Measurements from ENCODE around the gene CH25H.
"Not testable (repeated sequence)": the region's sequence is repeated elsewhere in the genome, so short reads cannot be mapped to it uniquely, and the experiment has no call there.

The CH25H gene, protein sequence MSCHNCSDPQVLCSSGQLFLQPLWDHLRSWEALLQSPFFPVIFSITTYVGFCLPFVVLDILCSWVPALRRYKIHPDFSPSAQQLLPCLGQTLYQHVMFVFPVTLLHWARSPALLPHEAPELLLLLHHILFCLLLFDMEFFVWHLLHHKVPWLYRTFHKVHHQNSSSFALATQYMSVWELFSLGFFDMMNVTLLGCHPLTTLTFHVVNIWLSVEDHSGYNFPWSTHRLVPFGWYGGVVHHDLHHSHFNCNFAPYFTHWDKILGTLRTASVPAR

DNA sequence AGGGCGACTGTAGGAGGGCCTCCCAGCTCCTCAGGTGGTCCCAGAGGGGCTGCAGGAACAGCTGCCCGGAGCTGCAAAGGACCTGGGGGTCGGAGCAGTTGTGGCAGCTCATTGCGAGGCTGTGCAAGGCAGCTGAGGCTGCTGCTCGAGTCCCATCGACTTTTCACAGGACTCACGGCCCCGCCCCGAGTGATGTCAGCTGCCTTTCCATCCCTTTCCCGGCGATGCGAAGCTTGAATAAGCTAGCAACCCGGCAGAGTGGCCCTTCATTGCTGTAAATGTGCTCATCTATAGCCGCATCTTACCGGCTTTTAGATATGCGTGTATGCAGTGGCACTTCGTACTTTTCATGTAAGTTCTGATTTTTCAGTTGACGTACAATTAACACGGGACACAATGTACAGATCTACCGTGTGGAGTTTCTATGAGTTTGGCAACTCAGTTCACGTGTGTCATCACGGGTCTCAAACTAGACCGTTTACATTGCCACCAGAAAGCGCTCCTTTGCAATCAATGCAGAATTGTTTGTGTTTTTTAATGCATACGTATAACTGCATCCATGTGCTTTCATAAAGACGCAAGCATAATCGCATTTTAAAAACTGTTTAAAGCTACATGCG, at the start of gene CH25H:
TSS of gene CH25H (minus strand) at position 137 of the 620 bp plus-strand sequence. CDS start at position 112, 25 bp downstream.
- peak; percentile 37 to 44 for DNase-seq (ENCODE audit: low read depth in 2 of 2)

DNA sequence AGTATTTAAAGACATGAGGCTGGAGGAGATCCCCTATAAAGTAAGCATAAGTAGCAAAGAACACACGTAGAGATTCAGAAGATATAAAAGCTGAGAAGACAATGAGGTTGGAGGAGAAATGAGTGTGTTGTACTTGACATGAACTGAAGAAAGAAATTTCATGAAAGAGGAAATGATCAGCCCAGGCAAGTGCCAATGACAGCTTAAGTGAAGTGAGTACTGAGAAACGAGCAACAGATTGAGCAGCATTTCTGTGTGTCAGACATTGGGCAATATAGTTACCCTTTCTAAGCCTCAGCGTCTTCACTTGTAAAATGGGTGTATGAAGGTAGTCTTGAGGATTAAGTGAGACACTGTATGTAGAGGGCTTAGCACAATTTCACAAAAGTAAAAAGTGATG, 49.2 kb upstream of the CH25H start:
- no peak for DNase-seq (ENCODE audit: low read depth in 2 of 2)

DNA sequence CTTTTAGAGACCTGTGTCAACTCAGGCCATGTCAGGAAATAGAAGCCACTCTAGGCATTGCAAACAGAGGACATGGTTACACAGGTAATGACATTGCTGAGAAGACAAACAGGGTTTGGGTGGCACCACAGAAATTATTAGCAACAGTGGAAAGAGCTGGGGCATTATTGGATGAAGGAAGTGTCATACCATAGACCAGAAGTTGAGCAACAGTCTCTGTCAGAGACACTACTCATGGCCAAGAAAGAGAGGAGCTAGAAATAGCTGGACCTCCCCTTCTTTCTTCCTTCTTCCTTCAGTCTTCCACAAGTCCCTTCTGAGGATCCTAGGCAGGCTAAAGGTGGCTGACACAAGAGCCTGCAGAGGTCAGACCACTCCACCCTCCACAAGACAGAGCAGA, 48.7 kb upstream of the CH25H start:
- DNase-seq (ENCODE audit: low read depth in 2 of 2) = no peak

DNA sequence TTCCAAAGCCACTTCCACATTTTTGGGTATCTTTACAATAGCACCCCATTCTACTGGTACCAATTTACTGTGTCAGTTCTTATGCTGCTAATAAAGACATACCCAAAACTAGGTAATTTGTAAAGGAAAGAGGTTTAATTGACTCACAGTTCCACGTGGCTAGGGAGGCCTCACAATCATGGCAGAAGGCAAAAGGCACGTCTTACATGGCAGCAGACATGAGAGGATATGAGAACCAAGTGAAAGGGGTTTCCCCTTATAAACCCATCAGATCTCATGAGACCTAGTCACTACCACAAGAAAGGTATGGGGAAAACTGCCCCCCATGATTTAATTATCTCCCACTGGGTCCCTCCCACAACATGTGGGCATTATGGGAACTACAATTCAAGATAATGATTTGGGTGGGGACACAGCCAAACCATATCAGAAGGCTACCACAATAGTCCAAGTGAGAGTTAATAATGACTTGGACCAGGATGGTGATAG, 48.0 kb upstream of the CH25H start:
- not testable (repeated sequence) for DNase-seq (ENCODE audit: low read depth in 2 of 2)

DNA sequence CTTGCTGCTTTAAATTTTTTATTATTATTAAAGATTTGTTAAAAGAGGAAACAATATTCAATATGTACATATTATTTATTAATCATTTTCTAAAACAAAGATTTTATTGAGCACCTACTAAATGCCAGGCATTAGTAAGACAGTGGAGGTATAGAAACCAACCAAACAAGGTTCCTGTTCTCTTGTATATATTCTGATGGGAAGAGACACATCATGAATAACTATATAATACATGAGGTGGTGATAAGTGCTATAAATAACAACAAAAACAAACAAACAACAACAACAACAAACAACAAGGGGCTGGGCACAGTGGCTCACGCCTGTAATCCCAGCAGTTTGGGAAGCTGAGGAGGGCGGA, 45.1 kb upstream of the CH25H start:
- no peak for DNase-seq (ENCODE audit: low read depth in 2 of 2)

DNA sequence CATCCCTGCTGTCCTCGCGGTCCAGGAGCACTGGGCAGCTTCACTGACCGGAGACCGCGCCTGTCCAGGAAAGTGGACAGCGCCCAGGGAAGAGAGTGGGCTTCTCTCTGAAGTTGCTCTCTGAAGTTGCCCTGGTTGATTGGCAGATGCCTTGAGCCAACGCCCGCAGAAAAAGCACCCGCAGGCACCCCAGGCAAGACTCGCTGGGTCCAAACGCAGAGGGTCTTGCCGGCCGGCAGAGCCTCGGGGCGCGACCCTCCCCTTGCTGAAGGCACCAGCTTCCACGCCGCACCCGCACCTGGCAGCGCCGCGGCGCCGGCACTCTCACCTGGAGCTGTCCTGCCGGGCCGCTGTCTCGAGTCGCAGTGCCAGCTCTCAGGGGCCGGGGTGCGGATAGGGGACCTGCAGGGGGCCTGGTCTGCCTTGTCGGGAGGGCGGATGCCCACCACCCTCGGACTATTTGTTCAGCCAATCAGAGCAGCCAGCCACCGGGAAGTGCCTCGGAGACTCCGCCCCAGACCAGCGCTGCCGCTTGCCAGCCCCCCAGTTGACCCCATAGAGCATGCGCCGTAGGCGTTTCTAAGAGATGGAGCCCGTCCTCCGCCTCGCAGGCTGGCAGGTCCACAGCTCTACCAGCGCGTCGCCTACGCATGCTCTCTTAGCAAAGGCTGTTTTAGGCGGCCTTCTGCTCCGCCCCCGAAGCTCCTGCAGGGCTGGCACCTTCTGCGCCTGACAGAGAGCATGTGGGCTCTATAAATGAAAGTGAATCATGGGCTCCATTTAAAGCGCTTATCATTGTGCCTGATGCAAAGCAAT, 44.5 kb upstream of the CH25H start, which contains the start of gene LIPA:
TSS of gene LIPA (minus strand) at position 367 of the 816 bp plus-strand sequence. CDS start 4,127 bp downstream, outside the sequence.
- DNase-seq (ENCODE audit: low read depth in 2 of 2) = peak; percentile 79 to 91

DNA sequence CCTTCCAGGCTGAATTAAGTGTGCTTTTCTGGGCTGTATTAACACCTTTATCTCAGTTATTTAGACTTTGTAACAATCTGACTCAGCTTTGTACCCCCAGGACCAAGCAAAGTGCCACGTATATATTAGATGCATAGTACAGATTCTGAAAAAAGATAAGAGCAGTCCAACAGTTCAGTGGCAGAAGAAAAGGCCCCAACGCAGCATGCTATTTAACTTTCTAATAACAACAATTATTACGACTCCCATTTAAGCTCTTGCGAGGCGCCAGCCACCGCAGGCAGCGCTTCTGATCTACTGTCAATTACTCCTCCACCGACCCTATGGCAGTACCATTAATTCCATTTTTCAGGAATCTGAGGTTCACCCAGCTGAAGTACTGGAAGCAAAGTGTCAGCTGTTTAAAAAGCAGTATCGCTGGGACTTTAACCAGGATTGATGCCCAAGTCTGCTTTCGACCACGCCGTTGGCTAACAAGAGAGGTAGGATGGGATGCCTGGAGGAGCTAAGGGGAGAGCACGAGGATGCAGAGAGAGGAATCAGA, 43.8 kb upstream of the CH25H start:
- DNase-seq (ENCODE audit: low read depth in 2 of 2) = no peak

DNA sequence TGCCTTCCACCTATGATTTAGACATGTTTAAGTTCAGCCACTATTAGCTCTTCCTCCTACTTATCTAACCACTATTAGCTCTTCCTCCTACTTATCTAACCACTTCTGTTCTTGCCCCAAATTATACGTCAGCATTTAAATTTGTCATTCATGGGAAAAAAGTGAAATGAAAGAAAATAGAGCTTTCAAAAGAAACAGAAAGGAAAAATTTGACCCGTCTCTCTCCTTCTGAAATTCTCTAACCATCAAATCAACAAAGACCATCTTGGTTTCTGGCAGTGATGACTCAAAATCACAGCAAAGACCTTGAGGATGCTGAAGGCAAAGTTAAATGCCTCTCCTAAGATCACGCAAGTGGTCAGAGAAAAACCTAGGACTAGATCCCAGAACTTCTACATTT, 41.9 kb upstream of the CH25H start:
- no peak for DNase-seq (ENCODE audit: low read depth in 2 of 2)

DNA sequence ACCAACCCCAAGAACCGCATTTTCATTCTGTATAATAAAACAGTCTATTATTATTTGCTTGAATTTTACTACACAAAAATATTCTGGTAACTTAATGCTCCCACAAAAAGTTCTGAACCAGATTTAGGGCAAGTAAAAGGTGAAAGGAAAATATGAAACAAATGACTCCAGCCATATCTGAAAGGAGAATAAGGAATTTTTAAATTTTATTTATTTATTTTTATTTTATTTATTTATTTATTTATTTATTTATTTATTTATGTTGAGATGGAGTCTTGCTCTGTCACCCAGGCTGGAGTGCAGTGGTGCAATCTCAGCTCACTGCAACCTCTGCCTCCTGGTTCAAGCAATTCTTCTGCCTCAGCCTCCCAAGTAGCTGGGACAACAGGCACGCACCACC, 40.5 kb upstream of the CH25H start:
- DNase-seq (ENCODE audit: low read depth in 2 of 2) = not testable (repeated sequence)

DNA sequence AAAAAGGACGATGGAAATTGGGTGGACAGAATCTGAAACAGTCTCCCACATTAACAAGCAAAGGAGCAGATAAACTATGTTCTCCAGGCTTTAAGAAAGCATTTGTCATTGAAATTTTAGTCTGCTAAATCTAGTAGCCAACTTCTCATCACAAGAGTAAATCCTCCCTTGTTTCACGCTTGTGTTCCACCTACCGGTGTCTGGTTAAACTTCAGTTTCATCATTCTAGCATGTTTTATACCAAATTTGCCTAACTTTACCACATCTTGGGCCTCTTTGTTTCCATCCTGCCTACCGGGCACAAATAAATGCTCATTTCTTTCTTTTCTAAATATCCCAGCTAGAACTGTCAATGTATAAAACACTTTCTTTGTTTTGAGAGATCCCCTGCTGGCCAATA, 38.7 kb upstream of the CH25H start:
- DNase-seq (ENCODE audit: low read depth in 2 of 2) = no peak

DNA sequence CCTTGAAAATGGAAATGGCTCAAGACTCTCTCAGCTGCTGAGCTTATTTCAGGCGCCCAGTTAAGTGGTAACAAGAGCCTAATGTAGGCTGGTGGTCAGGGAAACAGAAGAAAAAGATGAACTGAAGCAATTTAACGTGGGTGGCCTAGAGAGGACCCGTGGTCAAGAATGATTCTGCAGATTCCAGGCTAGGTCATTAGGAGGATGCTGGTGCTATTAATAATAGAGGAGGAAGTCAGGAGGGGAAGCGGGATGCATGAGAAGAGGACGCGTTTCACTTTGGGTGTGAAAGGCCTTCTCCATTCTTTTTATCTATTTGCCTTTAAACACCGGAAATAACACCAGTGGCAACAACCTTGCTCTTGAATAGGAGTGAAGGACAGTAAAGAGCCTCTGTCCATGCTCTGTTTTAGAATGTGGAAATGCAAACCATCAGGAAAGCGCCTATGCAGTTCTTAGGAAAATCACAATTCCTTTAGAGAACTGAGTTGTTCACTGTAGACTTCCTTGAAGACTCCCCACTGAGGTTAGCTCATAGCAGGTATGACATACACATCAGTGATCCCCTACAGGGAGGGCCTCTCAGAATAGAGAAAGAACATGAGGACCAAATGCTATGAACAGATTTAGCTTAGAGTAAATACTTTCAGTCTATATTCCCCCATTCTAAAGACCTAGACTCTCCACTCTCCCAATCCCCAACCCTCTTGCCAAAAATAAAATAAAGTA, 35.9 kb upstream of the CH25H start:
- DNase-seq (ENCODE audit: low read depth in 2 of 2) = no peak

DNA sequence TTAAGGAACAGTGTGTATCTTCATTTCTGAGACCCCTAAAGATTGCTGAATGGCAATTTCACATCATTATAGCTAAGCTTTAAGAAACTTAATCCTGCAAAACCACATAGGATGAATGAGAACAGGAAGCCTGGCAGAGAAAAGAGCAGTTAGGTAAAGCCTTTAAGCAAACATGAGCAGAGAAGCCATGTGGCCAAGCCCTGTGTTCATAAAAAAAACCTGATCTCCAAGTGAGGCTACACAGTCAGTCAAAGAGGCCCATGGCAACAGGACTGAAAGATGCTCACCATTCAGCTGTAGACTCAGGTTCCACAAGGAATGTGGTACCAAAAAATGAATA, 35.2 kb upstream of the CH25H start:
- no peak for DNase-seq (ENCODE audit: low read depth in 2 of 2)

DNA sequence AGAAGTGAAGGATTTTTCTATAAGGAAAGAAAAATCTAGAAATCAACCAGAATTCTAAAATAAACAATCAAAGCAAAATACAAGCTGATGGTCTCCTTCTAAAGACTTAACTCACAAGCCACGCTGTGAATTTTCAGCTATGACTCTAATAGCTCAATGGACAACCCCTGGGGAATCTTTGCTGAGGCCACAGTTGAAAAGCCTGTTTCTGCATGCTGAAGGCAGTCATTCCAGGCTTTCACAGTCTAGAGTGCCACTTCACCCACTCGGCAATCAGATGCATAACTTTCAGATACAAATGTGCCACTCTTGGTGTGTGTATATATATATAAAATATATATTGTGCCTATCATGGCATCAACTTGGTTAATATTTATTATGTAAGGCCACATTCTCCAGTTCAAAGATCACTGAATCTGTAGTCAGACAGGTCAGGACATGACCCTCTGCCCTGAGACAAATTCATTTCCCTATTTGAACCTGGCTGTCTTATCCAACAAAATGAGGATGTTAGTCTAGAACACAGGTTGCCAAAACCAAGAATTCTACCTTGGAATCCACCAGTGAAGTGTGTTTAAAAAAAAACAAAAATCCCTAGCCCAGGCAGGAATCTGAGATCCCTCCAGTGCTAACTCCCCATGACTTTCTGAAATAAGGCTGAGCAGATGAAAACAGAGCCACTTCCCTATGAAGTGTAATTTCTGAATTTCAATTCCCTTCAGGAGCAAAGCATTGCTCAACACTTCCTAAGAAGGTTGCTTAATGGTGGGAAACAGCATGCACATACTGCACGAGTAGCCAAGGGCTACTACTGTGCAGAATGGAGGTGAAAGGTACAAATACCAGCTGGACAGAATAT, 34.6 kb upstream of the CH25H start:
- DNase-seq (ENCODE audit: low read depth in 2 of 2) = no peak

DNA sequence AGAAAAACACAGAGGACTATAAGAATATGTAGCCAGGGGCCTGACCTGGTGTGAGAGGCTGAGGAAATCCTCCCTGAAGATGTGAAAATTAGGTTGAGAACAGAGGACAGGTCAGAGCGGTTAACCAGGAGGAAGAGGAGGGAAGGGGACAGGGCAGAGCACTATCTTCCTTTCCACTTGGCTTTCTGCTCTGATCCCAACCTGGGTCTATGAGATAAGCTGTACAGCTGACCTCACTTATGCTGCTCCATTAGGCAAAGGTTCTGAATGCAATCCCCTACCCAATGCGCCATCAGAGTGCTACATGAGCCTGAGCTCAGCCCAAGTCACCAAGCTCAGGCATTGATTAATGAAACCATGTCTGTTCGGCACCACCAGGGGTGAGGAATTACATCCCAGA, 33.9 kb upstream of the CH25H start:
- DNase-seq (ENCODE audit: low read depth in 2 of 2) = no peak

DNA sequence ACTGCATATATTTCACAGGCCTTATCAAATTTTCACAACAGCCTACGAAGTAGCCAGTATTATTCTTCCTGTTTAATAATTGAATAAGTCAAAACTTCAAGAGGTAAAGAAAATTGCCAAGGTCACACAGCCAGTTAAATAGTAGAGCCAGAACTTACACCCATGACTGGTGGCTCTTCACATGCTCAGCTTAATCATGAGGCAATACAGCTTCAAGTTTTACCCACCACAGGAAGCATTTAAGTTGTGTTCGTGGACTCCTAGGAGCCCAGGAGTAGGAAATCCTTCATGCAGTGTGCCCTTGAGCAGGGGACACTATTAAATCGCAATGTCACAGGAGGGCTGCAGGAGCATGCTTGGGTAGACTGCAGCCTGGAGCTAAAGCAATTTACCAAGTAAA, 33.4 kb upstream of the CH25H start:
- no peak for DNase-seq (ENCODE audit: low read depth in 2 of 2)

DNA sequence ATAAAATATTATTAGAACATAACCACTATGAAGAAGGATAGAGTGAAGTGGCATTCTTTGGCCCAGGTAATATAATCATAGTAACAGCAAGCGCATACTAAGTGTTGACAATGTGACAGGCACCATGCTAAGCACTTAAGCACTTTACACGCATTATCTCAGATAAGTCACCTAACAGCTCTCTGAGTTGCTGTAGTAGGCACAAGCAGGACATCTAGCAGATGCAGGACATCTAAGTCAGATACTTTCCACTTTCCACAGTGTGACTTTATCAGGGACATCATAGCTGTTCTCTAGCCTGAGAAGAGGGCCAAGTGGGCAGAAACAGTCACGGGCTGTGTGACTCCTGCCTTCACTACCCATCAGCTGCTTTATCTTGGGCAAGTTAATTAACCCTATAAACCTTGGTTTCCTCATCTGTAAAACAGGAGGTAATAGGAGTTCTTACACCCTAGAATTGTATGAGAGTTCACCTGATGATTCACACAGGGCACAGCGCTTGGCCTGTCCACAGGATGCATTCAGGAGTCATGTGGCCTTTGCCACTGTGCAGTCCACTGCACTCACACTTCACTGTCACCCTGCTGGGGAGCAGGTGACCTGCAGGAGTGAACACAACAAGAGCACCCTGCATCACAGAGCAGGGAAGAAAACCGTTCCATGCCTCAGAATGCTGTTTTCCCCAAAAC, 32.0 kb upstream of the CH25H start:
- no peak for DNase-seq (ENCODE audit: low read depth in 2 of 2)

DNA sequence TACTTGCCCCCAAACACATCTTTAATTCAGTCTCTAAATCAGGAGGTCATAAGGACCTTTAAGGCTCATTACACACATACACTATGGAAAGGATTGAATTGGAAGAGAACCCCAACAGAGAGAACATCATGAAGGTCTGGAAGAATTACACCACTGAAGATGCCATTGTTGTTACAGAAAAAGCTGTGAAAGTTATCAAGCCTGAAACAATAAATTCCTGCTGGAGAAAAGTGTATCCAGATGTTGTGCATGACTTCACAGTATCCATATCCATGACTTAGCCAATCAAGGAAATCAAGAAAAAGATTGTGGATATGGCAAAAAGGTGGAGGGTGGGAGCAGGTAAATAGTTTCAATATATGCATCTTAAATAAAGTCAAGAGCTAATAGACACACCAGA, 30.7 kb upstream of the CH25H start:
- DNase-seq (ENCODE audit: low read depth in 2 of 2) = no peak

DNA sequence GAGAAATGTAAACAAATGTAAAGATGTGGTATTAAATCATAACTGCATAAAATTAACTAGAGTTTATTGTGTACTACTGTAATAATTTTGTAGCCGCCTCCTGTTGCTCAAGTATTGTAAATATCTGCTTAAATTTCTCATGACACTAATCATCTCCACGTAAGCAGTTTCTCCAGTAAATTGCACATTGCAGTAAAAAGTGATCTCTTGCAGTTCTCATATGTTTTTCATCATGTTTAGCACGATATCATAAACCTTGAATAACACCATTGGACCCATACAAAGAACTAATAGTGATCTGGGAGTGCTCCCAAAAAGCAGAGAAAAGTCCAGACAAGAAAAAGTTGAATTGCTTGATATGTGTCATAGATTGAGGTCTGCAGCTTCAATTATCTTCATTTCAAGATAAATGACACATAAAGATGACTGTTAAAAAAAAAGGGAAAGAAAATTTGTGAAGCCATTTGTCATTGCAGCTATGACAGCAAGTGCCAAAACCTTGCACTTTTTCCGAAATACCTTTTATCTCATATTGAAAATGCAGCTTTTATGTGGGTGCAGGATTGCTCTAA, 29.2 kb upstream of the CH25H start:
- DNase-seq (ENCODE audit: low read depth in 2 of 2) = no peak

DNA sequence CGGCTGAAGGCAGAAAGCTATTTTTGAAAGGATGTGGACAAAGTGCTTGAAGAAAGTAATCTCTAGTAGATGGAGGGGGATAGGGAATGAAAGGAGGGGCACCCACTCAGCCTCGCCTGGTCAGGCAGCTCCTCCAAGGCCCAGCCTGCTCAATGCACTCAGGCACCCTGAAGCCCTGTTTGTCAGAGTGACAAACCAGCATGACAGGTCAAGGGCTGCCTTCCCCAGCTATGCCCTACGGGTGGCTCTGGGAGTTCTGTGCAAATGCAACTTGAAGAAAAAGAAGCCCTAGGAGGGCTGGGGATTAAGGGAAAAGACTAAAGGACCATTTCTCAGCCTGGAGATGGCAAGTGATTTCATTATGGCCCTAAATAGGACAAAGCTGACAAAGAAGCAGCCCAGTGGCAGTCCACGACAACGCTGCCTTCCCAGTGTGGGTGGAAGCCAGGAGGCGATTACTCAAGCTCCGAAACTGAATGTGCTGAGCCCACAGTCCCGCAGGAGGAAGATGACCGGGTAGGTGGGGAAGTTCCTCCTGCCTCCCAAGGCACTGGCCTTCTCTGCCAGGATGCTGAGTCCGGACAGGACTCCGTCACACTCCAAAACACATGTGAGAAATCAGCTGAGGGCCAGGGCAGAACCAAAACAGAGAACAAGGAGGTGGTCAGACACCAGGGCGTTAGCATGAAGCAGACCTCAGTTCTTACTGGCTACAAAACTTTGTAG, 28.1 kb upstream of the CH25H start:
- DNase-seq (ENCODE audit: low read depth in 2 of 2) = no peak
